Thoracic aorta (tissue), 2 donors: ENCODE data around the gene DNAH1. TPM values are rescaled to one million over a fixed set of nuclear protein-coding genes. Genes with fewer than 3 reads are reported as not detected.

Experiments
- ATAC-seq: fragments of 150-250 bp; one replicate; pipeline ENCODE4 v1.8.0; 2017; ENCODE audit warnings: low read depth; ENCODE audit not compliant: insufficient number of reproducible peaks, low FRiP score
- DNase-seq: peaks from one replicate; pipeline ENCODE4 v3.0.0-alpha.2; 2020; ENCODE audit warnings: low spot score
- H3K27ac ChIP-seq, 2 donors: fragments of 200-600 bp; sonication (generic); 1 replicate in 1 of 2; 2 replicates in 1 of 2; pipeline ENCODE4 v1.5.1; 2016; ENCODE audit warnings: mild to moderate bottlenecking in 2 of 2, moderate library complexity in 2 of 2
- H3K27me3 ChIP-seq: fragments of 200-600 bp; sonication (generic); replicated peaks from 2 replicates; pipeline ENCODE4 v1.6.0; 2016; ENCODE audit warnings: mild to moderate bottlenecking; ENCODE audit not compliant: insufficient read depth
- H3K36me3 ChIP-seq: fragments of 200-600 bp; sonication (generic); one replicate; pipeline ENCODE4 v1.5.1; 2016
- H3K4me1 ChIP-seq, 2 donors: fragments of 200-600 bp; sonication (generic); 1 replicate in 1 of 2; 2 replicates in 1 of 2; pipeline versions ENCODE4 v1.5.1 to v1.6.0; 2016; ENCODE audit warnings: low read depth in 2 of 2, mild to moderate bottlenecking in 1 of 2; ENCODE audit not compliant: control insufficient read depth in 1 of 2
- H3K4me3 ChIP-seq: fragments of 200-600 bp; sonication (generic); 2 replicates; pipeline ENCODE4 v1.5.1; 2016; ENCODE audit warnings: mild to moderate bottlenecking
- H3K9me3 ChIP-seq: fragments of 200-600 bp; sonication (generic); 2 replicates; pipeline ENCODE4 v1.5.1; 2016
- CTCF ChIP-seq: fragments of 200-600 bp; sonication (generic); IDR thresholded peaks from one replicate; pipeline ENCODE4 v1.5.1; 2019; ENCODE audit warnings: antibody characterized with exemption
- total RNA-seq, 2 donors: library from RNA; depleted of rRNA; stranded (reverse); fragments of >200 nt; gene quantifications; one replicate each; pipeline versions ENCODE4 v1.1.0 to v1.2.3, GENCODE V29; 2016

The DNAH1 gene
- total RNA-seq, 2 donors from 2014 or later: 14.6 to 21.0 TPM

- no peak overlapping the region for H3K4me3 ChIP-seq
- peaks cover 26% of the 10 kb centered on the region for H3K36me3 ChIP-seq
- TF ChIP-seq CTCF: no peak
- H3K4me1 ChIP-seq: peaks cover 0 to 4% of the 10 kb centered on the region in 2 donors
- no peaks in the 10 kb centered on the region for H3K9me3 ChIP-seq
- H3K27me3 ChIP-seq: no peaks in the 10 kb centered on the region
- ATAC-seq (no peak), DNase-seq (no peak)
- no peak overlapping the region for H3K27ac ChIP-seq
Observed at GRCh38 chr3:52352566-52352965, 36.4 kb downstream of the DNAH1 start.

- Histone ChIP-seq H3K4me3 (no peak overlapping the region), H3K27ac (no peak overlapping the region), H3K36me3 (peaks cover 26% of the 10 kb centered on the region), H3K9me3 (no peaks in the 10 kb centered on the region), H3K27me3 (no peaks in the 10 kb centered on the region), H3K4me1 (no peaks in the 10 kb centered on the region)
- TF ChIP-seq CTCF: no peak
- DNase-seq (no peak), ATAC-seq (no peak)
Observed at GRCh38 chr3:52353291-52353855, 37.3 kb downstream of the DNAH1 start.

GRCh38 chr3:52354676-52355075 is 38.6 kb downstream of the DNAH1 start:
- Histone ChIP-seq H3K36me3 (peaks cover 24% of the 10 kb centered on the region), H3K27me3 (no peaks in the 10 kb centered on the region), H3K27ac (no peak overlapping the region), H3K4me1 (no peaks in the 10 kb centered on the region), H3K9me3 (no peaks in the 10 kb centered on the region), H3K4me3 (no peak overlapping the region)
- ATAC-seq: no peak
- no peak for DNase-seq
- no peak for TF ChIP-seq CTCF

GRCh38 chr3:52355526-52355925 is 39.4 kb downstream of the DNAH1 start:
- H3K4me1 ChIP-seq: no peaks in the 10 kb centered on the region
- no peaks in the 10 kb centered on the region for H3K27me3 ChIP-seq
- ATAC-seq (no peak), DNase-seq (no peak)
- H3K27ac ChIP-seq: no peak overlapping the region
- H3K36me3 ChIP-seq: peaks cover 26% of the 10 kb centered on the region
- TF ChIP-seq CTCF: no peak
- no peaks in the 10 kb centered on the region for H3K9me3 ChIP-seq
- no peak overlapping the region for H3K4me3 ChIP-seq

- H3K4me1 ChIP-seq: no peaks in the 10 kb centered on the region
- no peak for TF ChIP-seq CTCF
- ATAC-seq (no peak), DNase-seq (no peak)
- no peaks in the 10 kb centered on the region for H3K9me3 ChIP-seq
- peaks cover 31% of the 10 kb centered on the region for H3K36me3 ChIP-seq
- H3K4me3 ChIP-seq: no peak overlapping the region
- no peak overlapping the region for H3K27ac ChIP-seq
- H3K27me3 ChIP-seq: no peaks in the 10 kb centered on the region
Observed at GRCh38 chr3:52356126-52356525, 40.0 kb downstream of the DNAH1 start.
